K562 (cell line): ENCODE data around the gene GPR37. TPM values are rescaled to one million over a fixed set of nuclear protein-coding genes. Genes with fewer than 3 reads are reported as not detected.

Source experiments
- ARHGAP35 ChIP-seq: fragments of 450-650 bp; IDR thresholded peaks from 2 replicates; pipeline ENCODE4 v1.6.1; 2018; ENCODE audit not compliant: partially characterized antibody
- ATF7 ChIP-seq: fragments of 450-650 bp; IDR thresholded peaks from 2 replicates; pipeline ENCODE4 v1.7.1; 2014; ENCODE audit warnings: mild to moderate bottlenecking, moderate library complexity
- CHAMP1 ChIP-seq: fragments of 450-650 bp; IDR thresholded peaks from 2 replicates; pipeline ENCODE4 v1.6.1; 2016; ENCODE audit warnings: mild to moderate bottlenecking
- GABPB2 ChIP-seq: fragments of 250-450 bp; sonication (Bioruptor Pico); conservative IDR thresholded peaks from 2 replicates; pipeline ENCODE4 v1.5.1; 2021; ENCODE audit warnings: mild to moderate bottlenecking
- MGA ChIP-seq: fragments of 450-650 bp; IDR thresholded peaks from 2 replicates; pipeline ENCODE4 v1.6.1; 2016; ENCODE audit warnings: mild to moderate bottlenecking, moderate library complexity
- OTX1 ChIP-seq: fragments of 450-650 bp; formaldehyde crosslinking; IDR thresholded peaks from 2 replicates; pipeline ENCODE4 v1.4.0; 2022; ENCODE audit warnings: mild to moderate bottlenecking
- RBFOX2 ChIP-seq: fragments of 200-400 bp; formaldehyde crosslinking; IDR thresholded peaks from 2 replicates; pipeline ENCODE4 v1.6.1; 2017; ENCODE audit warnings: low read depth, mild to moderate bottlenecking, low read length, moderate library complexity
- STAG1 ChIP-seq: sonication (generic); formaldehyde crosslinking; IDR thresholded peaks from 2 replicates; pipeline ENCODE4 v1.5.0; 2020; ENCODE audit warnings: missing genetic modification reagents, borderline replicate concordance
- THAP7 ChIP-seq: fragments of 250-450 bp; sonication (Bioruptor Pico); IDR thresholded peaks from 2 replicates; pipeline ENCODE4 v1.5.0; 2021
- polyA plus RNA-seq, 8 experiments: library from polyadenylated mRNA; depleted of rRNA in 4 of 8; stranded (reverse) in 5 of 8; unstranded in 3 of 8; fragments of >200 nt; fragmentation: Nextera tagmentation in 2 of 8; fragmentation: Illumina TruSeq in 1 of 8; extraction: Ambion mirVana in 2 of 8; extraction: Trizol in 1 of 8; gene quantifications; 2 replicates each; pipeline versions ENCODE4 v1.2.1 to v1.2.3, GENCODE V29; 2011 to 2014; ENCODE audit warnings: inconsistent platforms in 1 of 8, missing spikeins in 1 of 8
- total RNA-seq, 7 experiments: library from RNA; depleted of rRNA in 6 of 7; stranded (reverse); fragments of >200 nt in 6 of 7; fragmentation: Illumina TruSeq in 2 of 7; extraction: Trizol in 2 of 7; gene quantifications; 2 replicates each; pipeline versions ENCODE4 v1.2.1 to v1.2.3, GENCODE V29; 2011 to 2021; ENCODE audit warnings: low replicate concordance in 1 of 7
- TF ChIP-seq, protein P1 (sequence below): fragments of 450-650 bp; IDR thresholded peaks from 2 replicates; pipeline ENCODE4 v1.6.1; 2014; ENCODE audit warnings: low read depth, mild to moderate bottlenecking, moderate library complexity, borderline replicate concordance

GPR37 gene
- total and polyA plus RNA-seq, 9 of the 15 experiments (the other 6 are each of a cell fraction or from before 2014, with no cell fraction given) = 0.03 TPM; not detected in 8

- TF ChIP-seq MGA (peak; percentile 74), GABPB2 (CRISPR knock-in tag) (no peak), ARHGAP35 (no peak), CHAMP1 (no peak), RBFOX2 (no peak; the same call in 1 of the 2 replicates), THAP7 (CRISPR knock-in tag) (no peak), STAG1 (CRISPR knock-in tag) (no peak), ATF7 (no peak), OTX1 (CRISPR knock-in tag) (no peak)
- TF ChIP-seq, protein P1, sequence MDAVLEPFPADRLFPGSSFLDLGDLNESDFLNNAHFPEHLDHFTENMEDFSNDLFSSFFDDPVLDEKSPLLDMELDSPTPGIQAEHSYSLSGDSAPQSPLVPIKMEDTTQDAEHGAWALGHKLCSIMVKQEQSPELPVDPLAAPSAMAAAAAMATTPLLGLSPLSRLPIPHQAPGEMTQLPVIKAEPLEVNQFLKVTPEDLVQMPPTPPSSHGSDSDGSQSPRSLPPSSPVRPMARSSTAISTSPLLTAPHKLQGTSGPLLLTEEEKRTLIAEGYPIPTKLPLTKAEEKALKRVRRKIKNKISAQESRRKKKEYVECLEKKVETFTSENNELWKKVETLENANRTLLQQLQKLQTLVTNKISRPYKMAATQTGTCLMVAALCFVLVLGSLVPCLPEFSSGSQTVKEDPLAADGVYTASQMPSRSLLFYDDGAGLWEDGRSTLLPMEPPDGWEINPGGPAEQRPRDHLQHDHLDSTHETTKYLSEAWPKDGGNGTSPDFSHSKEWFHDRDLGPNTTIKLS = peak; percentile 58; the same call in 1 of the 2 replicates
These were observed at the start of gene GPR37 (continued) for GRCh38 chr7:124765401-124766352.
